RWPE2 (cell line): ENCODE results near the gene AVL9.

Experiments used
- ATAC-seq: fragments of 200-7000 bp; cut with Tn5 transposase; 3 replicates; pipeline ENCODE4 v1.9.1; 2021; ENCODE audit warnings: low read depth
- DNase-seq: peaks from one replicate; pipeline ENCODE4 v3.0.0-alpha.2; 2020; ENCODE audit warnings: low spot score
- H3K27ac ChIP-seq: fragments of 450-650 bp; 2 replicates; pipeline ENCODE4 v1.5.1; 2017; ENCODE audit warnings: mild to moderate bottlenecking; ENCODE audit not compliant: poor library complexity, severe bottlenecking
- H3K27me3 ChIP-seq: fragments of 250-450 bp; sonication (Bioruptor Pico); 2 replicates; pipeline ENCODE4 v1.5.1; 2021; ENCODE audit warnings: mild to moderate bottlenecking, moderate library complexity; ENCODE audit not compliant: insufficient read depth, poor library complexity, severe bottlenecking
- H3K36me3 ChIP-seq: fragments of 250-450 bp; sonication (Bioruptor Pico); 2 replicates; pipeline ENCODE4 v1.5.1; 2020; ENCODE audit warnings: low read depth, mild to moderate bottlenecking, moderate library complexity
- H3K4me1 ChIP-seq: fragments of 250-450 bp; sonication (Bioruptor Pico); 2 replicates; pipeline ENCODE4 v1.5.1; 2021; ENCODE audit warnings: mild to moderate bottlenecking, moderate library complexity; ENCODE audit not compliant: insufficient read depth, poor library complexity, severe bottlenecking
- H3K4me3 ChIP-seq: fragments of 250-450 bp; sonication (Bioruptor Pico); 2 replicates; pipeline ENCODE4 v1.5.1; 2021; ENCODE audit warnings: mild to moderate bottlenecking, moderate library complexity; ENCODE audit not compliant: severe bottlenecking
- H3K9me3 ChIP-seq: fragments of 250-450 bp; sonication (Bioruptor Pico); 2 replicates; pipeline ENCODE4 v1.5.1; 2021; ENCODE audit warnings: mild to moderate bottlenecking, moderate library complexity; ENCODE audit not compliant: severe bottlenecking
- TF ChIP-seq, protein P1 (sequence below): fragments of 450-650 bp; IDR thresholded peaks from one replicate; pipeline ENCODE4 v1.5.1; 2017; ENCODE audit warnings: mild to moderate bottlenecking, moderate library complexity; ENCODE audit not compliant: poor library complexity, severe bottlenecking

AVL9 gene

GRCh38 chr7:32495298-32496051, at the start of gene AVL9:
TSS of gene AVL9 (plus strand) at chr7:32495489. CDS start at chr7:32495710, 221 bp downstream.
- H3K9me3 ChIP-seq: no peaks in the 10 kb centered on the region
- peaks cover 15% of the 10 kb centered on the region for H3K36me3 ChIP-seq
- TF ChIP-seq, protein P1, sequence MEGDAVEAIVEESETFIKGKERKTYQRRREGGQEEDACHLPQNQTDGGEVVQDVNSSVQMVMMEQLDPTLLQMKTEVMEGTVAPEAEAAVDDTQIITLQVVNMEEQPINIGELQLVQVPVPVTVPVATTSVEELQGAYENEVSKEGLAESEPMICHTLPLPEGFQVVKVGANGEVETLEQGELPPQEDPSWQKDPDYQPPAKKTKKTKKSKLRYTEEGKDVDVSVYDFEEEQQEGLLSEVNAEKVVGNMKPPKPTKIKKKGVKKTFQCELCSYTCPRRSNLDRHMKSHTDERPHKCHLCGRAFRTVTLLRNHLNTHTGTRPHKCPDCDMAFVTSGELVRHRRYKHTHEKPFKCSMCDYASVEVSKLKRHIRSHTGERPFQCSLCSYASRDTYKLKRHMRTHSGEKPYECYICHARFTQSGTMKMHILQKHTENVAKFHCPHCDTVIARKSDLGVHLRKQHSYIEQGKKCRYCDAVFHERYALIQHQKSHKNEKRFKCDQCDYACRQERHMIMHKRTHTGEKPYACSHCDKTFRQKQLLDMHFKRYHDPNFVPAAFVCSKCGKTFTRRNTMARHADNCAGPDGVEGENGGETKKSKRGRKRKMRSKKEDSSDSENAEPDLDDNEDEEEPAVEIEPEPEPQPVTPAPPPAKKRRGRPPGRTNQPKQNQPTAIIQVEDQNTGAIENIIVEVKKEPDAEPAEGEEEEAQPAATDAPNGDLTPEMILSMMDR: no peak
- peaks cover 9% of the 10 kb centered on the region for H3K4me1 ChIP-seq
- DNase-seq (peak; percentile 98), ATAC-seq (peak; percentile 95)
- no peaks in the 10 kb centered on the region for H3K27me3 ChIP-seq
- H3K4me3 ChIP-seq: peak within 1 kb of the TSS; percentile 96
- peak within 1 kb of the TSS; percentile 77 for H3K27ac ChIP-seq

DNA sequence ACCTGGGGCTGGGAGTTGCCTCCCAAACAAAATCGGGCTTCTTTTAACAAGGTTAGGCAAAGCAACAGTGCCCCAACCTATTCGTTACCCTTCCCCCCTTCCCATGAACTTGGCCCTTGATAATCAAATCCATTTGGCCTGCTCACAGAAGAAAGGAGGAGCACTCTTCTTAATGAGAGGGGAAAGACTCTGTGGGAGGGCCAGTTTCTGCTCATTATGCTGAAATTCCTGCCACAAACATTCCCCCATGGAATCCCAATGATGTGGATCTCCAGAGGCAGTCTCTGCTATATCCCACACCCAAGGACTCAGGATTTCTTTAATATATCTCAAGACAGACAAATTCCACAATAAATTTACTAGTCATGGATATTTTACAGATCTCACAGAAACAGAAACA, 48.1 kb upstream of the AVL9 start:
- H3K9me3 ChIP-seq: no peaks in the 10 kb centered on the region
- no peaks in the 10 kb centered on the region for H3K36me3 ChIP-seq
- H3K27ac ChIP-seq: no peak overlapping the region
- TF ChIP-seq, protein P1: no peak
- H3K4me3 ChIP-seq: no peak overlapping the region
- H3K27me3 ChIP-seq: no peaks in the 10 kb centered on the region
- no peak for DNase-seq
- no peak for ATAC-seq
- no peaks in the 10 kb centered on the region for H3K4me1 ChIP-seq

DNA sequence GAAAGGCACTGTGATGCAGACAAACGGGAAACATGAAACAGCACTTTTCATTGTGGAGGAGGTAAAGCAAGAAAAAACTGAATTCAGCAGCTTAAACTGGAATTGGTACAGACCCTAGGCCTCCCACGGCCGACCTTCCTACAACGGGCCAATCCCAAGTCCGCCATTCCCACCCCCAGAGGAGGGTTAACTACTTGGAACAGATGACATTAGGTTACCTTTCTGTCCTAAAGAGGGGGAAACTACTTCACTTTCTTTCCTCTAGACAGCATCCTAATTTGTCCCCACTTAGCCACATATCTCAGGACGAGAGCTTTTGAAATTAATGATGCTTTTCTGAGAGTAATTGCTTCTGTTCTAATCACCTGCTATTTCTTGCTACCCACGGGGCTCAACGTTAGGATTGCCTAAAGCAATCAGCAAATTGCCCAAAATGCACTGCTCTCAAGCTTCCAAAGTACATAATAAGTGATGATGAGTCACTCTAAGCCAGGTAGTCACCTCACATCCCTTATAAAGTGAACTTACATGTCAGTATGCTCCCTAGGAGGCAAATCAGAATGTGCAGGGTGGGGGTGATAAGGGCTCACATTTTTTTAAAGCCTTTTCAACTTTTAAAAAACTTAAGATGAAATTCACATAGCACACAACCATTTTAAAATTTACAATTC, 41.8 kb upstream of the AVL9 start:
- Histone ChIP-seq H3K27ac (no peak overlapping the region), H3K4me1 (no peaks in the 10 kb centered on the region), H3K27me3 (no peaks in the 10 kb centered on the region), H3K9me3 (no peaks in the 10 kb centered on the region), H3K4me3 (no peak overlapping the region), H3K36me3 (no peaks in the 10 kb centered on the region)
- TF ChIP-seq, protein P1: no peak
- DNase-seq (no peak), ATAC-seq (peak; percentile 87)

DNA sequence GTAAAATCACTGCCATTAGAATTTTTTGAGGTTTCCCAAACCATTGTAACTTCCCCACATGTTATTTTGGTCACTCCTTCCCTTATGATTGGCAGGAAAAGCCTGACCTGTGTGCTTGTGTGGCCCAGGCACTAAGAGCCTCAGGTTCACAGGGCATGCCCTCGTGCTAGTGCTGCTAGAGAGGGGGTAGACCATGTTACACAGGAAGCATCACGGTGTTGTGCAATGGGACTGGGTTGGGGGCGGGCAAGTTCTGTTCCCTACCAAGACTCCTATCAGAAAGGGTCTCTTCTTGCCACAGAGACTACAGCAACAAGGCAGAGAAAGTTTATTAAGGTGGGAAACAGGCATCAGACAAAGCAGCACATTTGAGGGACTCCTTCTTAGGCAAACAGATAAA, 37.3 kb upstream of the AVL9 start:
- TF ChIP-seq, protein P1: no peak
- Histone ChIP-seq H3K27ac (no peak overlapping the region), H3K4me1 (no peaks in the 10 kb centered on the region), H3K4me3 (no peak overlapping the region), H3K36me3 (no peaks in the 10 kb centered on the region), H3K9me3 (no peaks in the 10 kb centered on the region), H3K27me3 (no peaks in the 10 kb centered on the region)
- DNase-seq: no peak
- ATAC-seq: no peak

DNA sequence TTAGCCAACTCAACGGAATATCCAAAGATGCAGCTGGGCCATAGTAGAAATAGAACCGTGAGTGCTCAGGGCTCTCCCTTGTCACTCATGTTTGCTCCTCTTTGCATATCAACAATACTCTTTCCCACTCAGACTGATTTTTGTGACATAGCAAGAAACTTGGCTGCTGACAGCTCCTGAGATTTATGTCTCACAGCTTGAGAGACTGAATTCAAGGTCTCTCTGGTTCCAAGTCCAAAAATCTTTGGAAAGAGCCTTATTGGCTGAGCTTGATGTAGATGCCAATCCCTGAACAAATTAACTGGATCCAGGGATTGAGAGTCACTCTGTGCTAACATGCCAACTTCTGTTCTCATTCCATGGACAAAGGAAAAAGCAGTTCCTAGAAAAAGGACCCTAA, 35.5 kb upstream of the AVL9 start:
- H3K36me3 ChIP-seq: no peaks in the 10 kb centered on the region
- H3K27me3 ChIP-seq: no peaks in the 10 kb centered on the region
- no peak overlapping the region for H3K4me3 ChIP-seq
- H3K27ac ChIP-seq: no peak overlapping the region
- ATAC-seq (no peak), DNase-seq (no peak)
- TF ChIP-seq, protein P1: no peak
- H3K9me3 ChIP-seq: no peaks in the 10 kb centered on the region
- H3K4me1 ChIP-seq: no peaks in the 10 kb centered on the region
